MM.1S (cell line): Measurements from ENCODE around the gene DAP.

ENCODE experiments used
- EZH2 ChIP-seq: fragments of 300-600 bp; sonication (generic); optimal IDR thresholded peaks from 2 replicates; pipeline ENCODE3; 2017; ENCODE audit warnings: low read depth, mild to moderate bottlenecking, antibody characterized with exemption, low read length, mixed read lengths
- EZH2phosphoT487 ChIP-seq: fragments of 300-600 bp; sonication (generic); IDR thresholded peaks from 2 replicates; pipeline ENCODE4 v1.6.1; 2018; ENCODE audit warnings: antibody characterized with exemption, low read length

DNA sequence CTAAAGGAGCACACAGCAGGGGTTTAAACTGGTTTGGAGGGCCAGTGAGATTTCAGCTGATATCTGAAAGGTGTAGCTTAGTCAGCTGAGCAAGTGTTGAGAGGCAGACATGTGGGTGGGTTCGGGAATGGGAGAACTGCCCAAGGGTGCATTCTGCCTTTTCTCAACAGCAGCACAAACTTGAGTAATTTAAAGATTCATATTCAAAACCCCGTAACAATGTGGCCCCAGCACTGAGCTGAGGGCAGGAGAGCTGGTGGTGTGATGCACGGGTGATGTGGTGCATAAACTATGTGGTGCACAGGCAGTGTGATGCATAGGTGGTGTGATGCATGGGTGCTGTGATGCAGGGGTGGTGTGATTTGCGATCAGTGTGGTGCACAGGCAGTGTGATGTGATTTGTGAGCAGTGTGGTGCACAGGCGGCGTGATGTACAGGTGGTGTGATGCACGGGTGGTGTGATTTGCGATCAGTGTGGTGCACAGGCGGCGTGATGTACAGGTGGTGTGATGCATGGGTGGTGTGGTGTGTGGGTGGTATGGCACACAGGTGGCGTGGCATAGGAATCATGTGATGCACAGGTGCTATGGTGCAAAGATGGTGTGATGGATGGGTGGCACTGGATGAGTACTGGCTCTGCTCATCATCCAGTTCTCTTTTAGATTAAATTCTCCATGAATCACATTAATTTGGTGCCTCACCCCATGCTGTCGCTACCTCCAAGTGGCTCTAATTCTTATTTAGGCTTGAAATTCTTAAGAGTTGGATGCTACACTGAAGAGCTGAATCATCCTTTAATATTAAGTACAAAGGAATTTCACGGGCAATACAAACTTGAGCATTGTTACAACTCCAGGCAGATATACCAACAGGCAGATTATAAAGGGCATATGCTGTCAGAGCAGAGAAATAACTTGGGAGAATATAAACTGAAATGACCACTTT lies 53.6 kb downstream of the DAP start:
- TF ChIP-seq EZH2phosphoT487 (no peak), EZH2 (no peak)
